ENCODE data around the gene ANTXR1.
A peak's percentile ranks its signal among the peaks of the same experiment; 100 is the strongest.
"Not testable (repeated sequence)": the region's sequence is repeated elsewhere in the genome, so short reads cannot be mapped to it uniquely, and the experiment has no call there.

ANTXR1 gene

GRCh38 chr2:69243652-69244051 is 230.7 kb downstream of the ANTXR1 start:
- no peak for DNase-seq

- peak; percentile 11 to 20 for DNase-seq
Observed at GRCh38 chr2:69244882-69245281, 231.9 kb downstream of the ANTXR1 start.

GRCh38 chr2:69247583-69247982 is 234.6 kb downstream of the ANTXR1 start:
- no peak for DNase-seq

GRCh38 chr2:69248232-69248631 is 235.3 kb downstream of the ANTXR1 start:
- no peak for DNase-seq

- no peak for DNase-seq
Observed at GRCh38 chr2:69250981-69251380, 238.0 kb downstream of the ANTXR1 start.

GRCh38 chr2:69251943-69252342 is 239.0 kb downstream of the ANTXR1 start:
- DNase-seq = no peak

- DNase-seq = no peak
Observed at GRCh38 chr2:69253112-69253511, 240.1 kb downstream of the ANTXR1 start.

GRCh38 chr2:69253611-69254301 is 240.8 kb downstream of the ANTXR1 start:
- DNase-seq = no peak

- DNase-seq = no peak
Observed at GRCh38 chr2:69255760-69256159, 242.8 kb downstream of the ANTXR1 start.

GRCh38 chr2:69259994-69260591 is 247.1 kb downstream of the ANTXR1 start:
- not testable (repeated sequence) for DNase-seq

GRCh38 chr2:69260666-69261065 is 247.7 kb downstream of the ANTXR1 start:
- DNase-seq = no peak

- DNase-seq = peak in 1 of 2 donors; percentile 19
Observed at GRCh38 chr2:69269330-69269729, 256.4 kb downstream of the ANTXR1 start.

GRCh38 chr2:69271831-69272257 is 258.9 kb downstream of the ANTXR1 start:
- DNase-seq = peak; percentile 85 to 86

- peak; percentile 74 to 76 for DNase-seq
Observed at GRCh38 chr2:69272803-69273471, 260.0 kb downstream of the ANTXR1 start.

- no peak for DNase-seq
Observed at GRCh38 chr2:69275490-69275889, 262.5 kb downstream of the ANTXR1 start.

- no peak for DNase-seq
Observed at GRCh38 chr2:69278366-69278765, 265.4 kb downstream of the ANTXR1 start.

GRCh38 chr2:69279211-69279610 is 266.2 kb downstream of the ANTXR1 start:
- no peak for DNase-seq

- peak in 1 of 2 donors; percentile 8 for DNase-seq
Observed at GRCh38 chr2:69279931-69280681, 267.1 kb downstream of the ANTXR1 start.

- no peak for DNase-seq
Observed at GRCh38 chr2:69280796-69281412, 267.9 kb downstream of the ANTXR1 start.

GRCh38 chr2:69285379-69285894 is 272.5 kb downstream of the ANTXR1 start:
- no peak for DNase-seq

- no peak for DNase-seq
Observed at GRCh38 chr2:69287544-69287943, 274.6 kb downstream of the ANTXR1 start.

GRCh38 chr2:69288429-69288828 is 275.4 kb downstream of the ANTXR1 start:
- DNase-seq = no peak
